Mucosa of stomach (tissue), 1 donor: Measurements from ENCODE around the gene HMG20B.
"Not testable (repeated sequence)": the region's sequence is repeated elsewhere in the genome, so short reads cannot be mapped to it uniquely, and the experiment has no call there.

Experiments used
- H3K27me3 ChIP-seq: one replicate; pipeline ENCODE4 v1.7.0; 2013; ENCODE audit warnings: mild to moderate bottlenecking, low read length; ENCODE audit not compliant: control insufficient read depth, insufficient read depth
- H3K36me3 ChIP-seq: one replicate; pipeline ENCODE4 v1.7.0; 2013; ENCODE audit warnings: low read length; ENCODE audit not compliant: control insufficient read depth, insufficient read depth
- H3K4me1 ChIP-seq: one replicate; pipeline ENCODE4 v1.7.0; 2013; ENCODE audit warnings: mild to moderate bottlenecking, low read length; ENCODE audit not compliant: control insufficient read depth, insufficient read depth
- H3K4me3 ChIP-seq: one replicate; pipeline ENCODE4 v1.7.0; 2013; ENCODE audit warnings: low read length
- H3K9ac ChIP-seq: one replicate; pipeline ENCODE4 v1.7.0; 2013; ENCODE audit warnings: mild to moderate bottlenecking, low read length, moderate library complexity
- H3K9me3 ChIP-seq: one replicate; pipeline ENCODE4 v1.7.0; 2013; ENCODE audit warnings: mild to moderate bottlenecking, low read length, moderate library complexity; ENCODE audit not compliant: control insufficient read depth
- donor health status: Pancreatic carcinoma.

The HMG20B gene

DNA sequence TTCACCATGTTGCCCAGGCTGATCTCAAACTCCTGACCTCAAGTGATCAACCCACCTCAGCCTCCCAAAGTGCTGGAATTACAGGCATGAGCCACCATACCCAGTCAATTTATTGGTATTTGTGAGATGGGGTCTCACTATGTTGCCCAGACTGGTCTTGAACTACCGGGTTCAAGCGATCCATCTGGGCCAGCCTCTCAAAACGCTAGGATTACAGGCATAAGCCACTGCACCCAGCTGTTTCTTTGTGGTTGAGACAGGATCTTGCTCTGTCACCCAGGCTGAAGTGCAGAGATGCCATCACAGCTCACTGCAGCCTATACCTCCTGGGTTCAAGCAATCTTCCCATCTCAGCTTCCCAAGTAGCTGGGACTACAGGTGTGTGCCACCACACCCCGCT is 9.0 kb downstream of the HMG20B start:
- not testable (repeated sequence) for H3K36me3 ChIP-seq
- H3K27me3 ChIP-seq = peaks cover 15% of the 10 kb centered on the region

DNA sequence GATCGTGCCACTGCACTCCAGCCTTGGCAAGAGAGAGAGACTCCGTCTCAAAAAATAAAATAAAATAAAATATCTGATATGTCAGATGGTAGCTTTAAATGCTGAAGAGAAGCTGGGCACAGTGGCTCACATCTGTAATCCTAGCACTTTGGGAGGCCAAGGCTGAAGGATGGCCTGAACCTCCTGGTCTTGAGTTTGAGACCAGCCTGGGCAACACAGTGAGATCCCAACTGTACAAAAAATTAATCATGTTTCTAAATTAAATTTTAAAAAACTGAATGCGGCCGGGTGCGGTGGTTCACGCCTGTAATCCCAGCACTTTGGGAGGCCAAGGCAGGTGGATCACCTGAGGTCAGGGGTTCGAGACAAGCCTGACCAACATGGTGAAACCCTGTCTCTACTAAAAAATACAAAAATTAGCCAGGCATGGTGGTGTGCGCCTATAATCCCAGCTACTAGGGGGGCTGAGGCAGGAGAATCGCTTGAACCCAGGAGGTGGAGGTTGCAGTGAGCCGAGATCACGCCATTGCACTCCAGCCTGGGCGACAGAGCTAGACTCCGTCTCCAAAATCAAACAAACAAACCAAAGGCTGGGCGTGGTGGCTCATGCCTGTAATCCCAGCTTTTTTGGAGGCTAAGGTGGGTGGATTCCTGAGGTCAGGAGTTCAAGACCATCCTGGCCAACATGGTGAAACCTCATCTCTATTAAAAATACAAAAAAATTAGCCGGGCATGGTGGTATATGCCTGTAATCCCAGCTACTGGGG is 11.5 kb downstream of the HMG20B start:
- not testable (repeated sequence) for H3K36me3 ChIP-seq, H3K4me1 ChIP-seq, H3K4me3 ChIP-seq, H3K9ac ChIP-seq, H3K9me3 ChIP-seq
- peaks cover 15% of the 10 kb centered on the region for H3K27me3 ChIP-seq

More for the DNA sequence above, 9.0 kb downstream of the HMG20B start:
- not testable (repeated sequence) for H3K9me3 ChIP-seq, H3K4me3 ChIP-seq, H3K9ac ChIP-seq, H3K4me1 ChIP-seq

- no peaks in the 10 kb centered on the region for H3K4me1 ChIP-seq
- no peak within 1 kb of the TSS for H3K9ac ChIP-seq
- H3K9me3 ChIP-seq = no peaks in the 10 kb centered on the region
- H3K36me3 ChIP-seq = no peaks in the 10 kb centered on the region
- peaks cover 15% of the 10 kb centered on the region for H3K27me3 ChIP-seq
- no peak within 1 kb of the TSS for H3K4me3 ChIP-seq
Measured at GRCh38 chr19:3585301-3586126, 12.8 kb downstream of the HMG20B start, which contains the start of gene GIPC3. Gene GIPC3 (plus strand): TSS chr19:3585478. CDS start chr19:3585598, 120 bp downstream.

DNA sequence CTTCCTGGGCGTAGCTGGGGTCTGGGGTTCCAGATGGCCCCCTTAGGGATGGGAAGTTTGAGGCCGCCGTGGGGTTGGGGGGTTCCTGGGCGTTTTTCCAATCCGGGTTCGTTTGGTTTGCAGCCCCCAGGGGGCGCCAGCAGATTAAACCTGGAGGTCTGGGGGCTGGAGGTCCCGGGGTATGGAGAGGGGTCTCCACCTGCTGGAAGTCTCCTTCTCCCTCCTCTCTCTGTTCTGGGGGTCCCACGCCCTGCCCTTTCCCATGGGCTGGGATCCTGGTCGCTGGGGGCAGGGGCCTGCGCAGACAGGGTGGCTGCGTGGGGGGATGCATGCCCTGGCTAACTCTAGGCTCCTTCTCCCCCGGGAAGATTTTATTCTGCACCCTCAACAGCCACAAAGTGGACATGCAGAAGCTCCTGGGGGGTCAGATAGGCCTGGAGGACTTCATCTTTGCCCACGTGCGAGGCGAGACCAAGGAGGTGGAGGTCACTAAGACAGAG is 13.4 kb downstream of the HMG20B start:
- Histone ChIP-seq H3K9ac (no peak overlapping the region), H3K9me3 (no peaks in the 10 kb centered on the region)

GRCh38 chr19:3586707-3587346 is 14.1 kb downstream of the HMG20B start:
- Histone ChIP-seq H3K9ac (no peak overlapping the region), H3K27me3 (peaks cover 15% of the 10 kb centered on the region), H3K4me1 (no peaks in the 10 kb centered on the region), H3K4me3 (no peak overlapping the region), H3K9me3 (no peaks in the 10 kb centered on the region), H3K36me3 (no peaks in the 10 kb centered on the region)

More for the DNA sequence above, 13.4 kb downstream of the HMG20B start:
- Histone ChIP-seq H3K4me1 (no peaks in the 10 kb centered on the region), H3K27me3 (peaks cover 15% of the 10 kb centered on the region), H3K36me3 (no peaks in the 10 kb centered on the region), H3K4me3 (no peak overlapping the region)

- H3K27me3 ChIP-seq = peaks cover 15% of the 10 kb centered on the region
- no peak overlapping the region for H3K9ac ChIP-seq
- H3K9me3 ChIP-seq = no peaks in the 10 kb centered on the region
- H3K4me1 ChIP-seq = no peaks in the 10 kb centered on the region
- H3K36me3 ChIP-seq = no peaks in the 10 kb centered on the region
- H3K4me3 ChIP-seq = no peak overlapping the region
Measured at GRCh38 chr19:3589439-3589838, 16.7 kb downstream of the HMG20B start.

- H3K4me3 ChIP-seq = no peak overlapping the region
- no peak overlapping the region for H3K9ac ChIP-seq
- H3K36me3 ChIP-seq = no peaks in the 10 kb centered on the region
- H3K9me3 ChIP-seq = no peaks in the 10 kb centered on the region
- H3K27me3 ChIP-seq = peaks cover 15% of the 10 kb centered on the region
- no peaks in the 10 kb centered on the region for H3K4me1 ChIP-seq
Measured at GRCh38 chr19:3589949-3590348, 17.2 kb downstream of the HMG20B start.

DNA sequence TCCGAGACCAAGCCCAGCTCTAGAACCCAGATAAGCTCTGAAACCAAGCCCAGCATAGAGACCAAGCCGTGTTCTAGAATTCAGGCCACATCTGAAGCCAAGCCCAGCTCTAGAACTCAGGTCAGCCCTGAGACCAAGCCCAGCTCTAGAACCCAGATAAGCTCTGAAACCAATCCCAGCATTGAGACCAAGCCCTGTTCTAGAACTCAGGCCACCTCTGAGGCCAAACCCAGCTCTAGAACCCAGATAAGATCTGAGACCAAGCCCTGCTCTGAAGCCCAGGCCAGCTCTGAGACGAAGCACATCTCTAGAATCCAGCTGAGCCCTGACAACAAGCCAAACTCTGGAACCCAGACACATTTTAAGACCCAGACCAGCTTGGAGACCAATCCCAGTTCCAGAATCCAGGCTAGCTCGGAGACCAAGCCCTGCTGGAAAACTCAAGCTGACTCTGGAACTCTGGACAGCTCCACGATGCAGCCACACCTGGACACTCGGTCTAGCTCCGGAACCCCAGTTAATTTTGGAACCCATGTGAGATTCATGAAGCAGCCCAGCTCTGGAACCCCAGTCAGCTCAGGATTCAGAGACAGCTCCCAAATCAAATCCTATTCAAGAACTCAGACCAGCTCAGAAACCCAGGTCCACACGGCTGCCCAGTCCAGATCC is 18.4 kb downstream of the HMG20B start:
- H3K9me3 ChIP-seq = no peaks in the 10 kb centered on the region
- H3K4me3 ChIP-seq = no peak overlapping the region
- H3K36me3 ChIP-seq = no peaks in the 10 kb centered on the region
- H3K27me3 ChIP-seq = peaks cover 3% of the 10 kb centered on the region
- no peak overlapping the region for H3K9ac ChIP-seq
- H3K4me1 ChIP-seq = no peaks in the 10 kb centered on the region

GRCh38 chr19:3591876-3592613 is 19.3 kb downstream of the HMG20B start:
- Histone ChIP-seq H3K27me3 (no peaks in the 10 kb centered on the region), H3K9ac (no peak overlapping the region), H3K4me1 (no peaks in the 10 kb centered on the region), H3K9me3 (no peaks in the 10 kb centered on the region), H3K36me3 (no peaks in the 10 kb centered on the region), H3K4me3 (no peak overlapping the region)

DNA sequence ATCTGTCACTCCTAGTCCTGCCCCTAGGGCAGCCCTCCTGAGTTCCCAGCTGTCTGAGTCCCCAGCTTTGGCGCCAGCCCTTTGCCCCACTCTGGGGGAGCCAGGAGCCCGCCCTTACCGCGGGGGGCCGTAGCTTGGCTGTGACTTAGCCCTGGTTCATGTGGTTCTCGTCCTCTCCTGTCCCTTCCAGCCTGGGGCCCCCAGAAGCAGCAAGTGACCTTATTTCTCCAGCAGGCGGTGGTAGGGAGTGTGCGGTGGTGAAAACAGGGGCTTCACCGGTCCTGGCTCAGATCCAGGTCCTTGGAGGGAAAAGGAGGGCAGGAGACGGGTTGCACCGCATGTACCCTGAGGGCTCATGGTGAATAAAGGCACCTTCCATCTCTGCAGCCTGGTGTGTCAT is 20.4 kb downstream of the HMG20B start:
- Histone ChIP-seq H3K4me1 (no peaks in the 10 kb centered on the region), H3K9me3 (no peaks in the 10 kb centered on the region), H3K36me3 (no peaks in the 10 kb centered on the region), H3K9ac (no peak overlapping the region), H3K27me3 (no peaks in the 10 kb centered on the region), H3K4me3 (no peak overlapping the region)

- no peak overlapping the region for H3K4me3 ChIP-seq
- H3K9ac ChIP-seq = no peak overlapping the region
- H3K36me3 ChIP-seq = no peaks in the 10 kb centered on the region
- no peaks in the 10 kb centered on the region for H3K4me1 ChIP-seq
- H3K9me3 ChIP-seq = no peaks in the 10 kb centered on the region
- no peaks in the 10 kb centered on the region for H3K27me3 ChIP-seq
Measured at GRCh38 chr19:3595521-3596061, 22.8 kb downstream of the HMG20B start.
